ENCODE data around the gene SUMO1.
"Not testable (repeated sequence)": the region's sequence is repeated elsewhere in the genome, so short reads cannot be mapped to it uniquely, and the experiment has no call there.

Gene SUMO1

GRCh38 chr2:202238234-202239197 is at the start of gene SUMO1:
Gene SUMO1, minus strand, starts transcription at chr2:202238597. Its CDS starts 146 bp downstream, at chr2:202238451.
- DNase-seq, result peak; percentile 16

GRCh38 chr2:202286595-202286994 is 48.2 kb upstream of the SUMO1 start:
- DNase-seq, result no peak

- DNase-seq, result peak; percentile 17
Measured at GRCh38 chr2:202278944-202279343, 40.5 kb upstream of the SUMO1 start.

GRCh38 chr2:202278036-202278760 is 39.8 kb upstream of the SUMO1 start:
- DNase-seq, result no peak

- not testable (repeated sequence) for DNase-seq
Measured at GRCh38 chr2:202276078-202276720, 37.8 kb upstream of the SUMO1 start.

- DNase-seq, result no peak
Measured at GRCh38 chr2:202270487-202270886, 32.1 kb upstream of the SUMO1 start.

GRCh38 chr2:202269585-202269984 is 31.2 kb upstream of the SUMO1 start:
- no peak for DNase-seq

- no peak for DNase-seq
Measured at GRCh38 chr2:202267495-202267894, 29.1 kb upstream of the SUMO1 start.

GRCh38 chr2:202265467-202266277 is 27.3 kb upstream of the SUMO1 start, which contains the start of gene NOP58:
Gene NOP58, plus strand, starts transcription at chr2:202265763. Its CDS starts 179 bp downstream, at chr2:202265942.
- DNase-seq, result peak; percentile 44

GRCh38 chr2:202261531-202261930 is 23.1 kb upstream of the SUMO1 start:
- DNase-seq, result no peak

GRCh38 chr2:202251494-202251893 is 13.1 kb upstream of the SUMO1 start:
- no peak for DNase-seq

- no peak for DNase-seq
Measured at GRCh38 chr2:202249521-202250253, 11.3 kb upstream of the SUMO1 start.

- not testable (repeated sequence) for DNase-seq
Measured at GRCh38 chr2:202247710-202248109, 9.3 kb upstream of the SUMO1 start.

GRCh38 chr2:202237787-202238233 is 587 bp downstream of the SUMO1 start:
- no peak for DNase-seq

GRCh38 chr2:202221873-202222272 is 16.5 kb downstream of the SUMO1 start:
- no peak for DNase-seq

- no peak for DNase-seq
Measured at GRCh38 chr2:202215179-202215578, 23.2 kb downstream of the SUMO1 start.

GRCh38 chr2:202208526-202208925 is 29.9 kb downstream of the SUMO1 start:
- no peak for DNase-seq

GRCh38 chr2:202204855-202205254 is 33.5 kb downstream of the SUMO1 start:
- no peak for DNase-seq

- DNase-seq, result no peak
Measured at GRCh38 chr2:202203348-202203747, 35.0 kb downstream of the SUMO1 start.

- DNase-seq, result no peak
Measured at GRCh38 chr2:202201220-202202160, 36.9 kb downstream of the SUMO1 start.

Measured in NCI-H524 treated with DMSO at 0.1 percent for 48 hours (cell line).